OCI-LY1 (cell line): Measurements from ENCODE around the gene MAGI1.

Experiments used
- H2AFZ ChIP-seq: fragments of 200-600 bp; sonication (generic), shearing (Covaris generic); 2 replicates; pipeline ENCODE4 v1.6.0; 2014; ENCODE audit warnings: antibody characterized with exemption, mild to moderate bottlenecking, low read length
- H3F3A ChIP-seq: fragments of 200-600 bp; sonication (generic), shearing (Covaris generic); 2 replicates; pipeline ENCODE4 v1.6.0; 2014; ENCODE audit warnings: mild to moderate bottlenecking, antibody characterized with exemption, low read length, moderate library complexity; ENCODE audit not compliant: insufficient read depth
- H3K27ac ChIP-seq: fragments of 200-600 bp; sonication (generic); 2 replicates; pipeline ENCODE4 v1.5.1; 2014; ENCODE audit warnings: low read length, mixed run types, mild to moderate bottlenecking, low read depth; ENCODE audit not compliant: poor library complexity, severe bottlenecking
- H3K27me3 ChIP-seq: fragments of 200-600 bp; sonication (generic); 2 replicates; pipeline ENCODE4 v1.6.0; 2014; ENCODE audit warnings: antibody characterized with exemption, mild to moderate bottlenecking, low read length, moderate library complexity; ENCODE audit not compliant: insufficient read depth
- H3K36me3 ChIP-seq: fragments of 200-600 bp; sonication (generic); 2 replicates; pipeline ENCODE4 v1.6.1; 2014; ENCODE audit warnings: mild to moderate bottlenecking, antibody characterized with exemption, low read length, moderate library complexity, mixed read lengths; ENCODE audit not compliant: insufficient read depth
- H3K4me1 ChIP-seq: fragments of 200-600 bp; sonication (generic); 2 replicates; pipeline ENCODE4 v1.5.1; 2014; ENCODE audit warnings: mild to moderate bottlenecking, low read length, moderate library complexity; ENCODE audit not compliant: insufficient read depth, severe bottlenecking
- H3K4me2 ChIP-seq: fragments of 200-600 bp; sonication (generic), shearing (Covaris generic); 2 replicates; pipeline ENCODE4 v1.6.1; 2014; ENCODE audit warnings: low read length
- H3K4me3 ChIP-seq: fragments of 200-600 bp; sonication (generic); 2 replicates; pipeline ENCODE4 v1.5.1; 2014; ENCODE audit warnings: low read length, low read depth, mild to moderate bottlenecking, mixed read lengths; ENCODE audit not compliant: poor library complexity, severe bottlenecking
- H3K79me2 ChIP-seq: fragments of 200-600 bp; shearing (Covaris generic); 2 replicates; pipeline ENCODE4 v1.6.1; 2016; ENCODE audit warnings: mixed run types, low read length, mixed read lengths; ENCODE audit not compliant: insufficient read depth
- H3K9ac ChIP-seq: fragments of 200-600 bp; sonication (generic), shearing (Covaris generic); 2 replicates; pipeline ENCODE4 v1.6.1; 2014; ENCODE audit warnings: mild to moderate bottlenecking, low read length, mixed read lengths
- H3K9me2 ChIP-seq: fragments of 200-600 bp; sonication (generic), shearing (Covaris generic); 2 replicates; pipeline ENCODE4 v1.6.1; 2014; ENCODE audit warnings: low read depth, mild to moderate bottlenecking, low read length, mixed read lengths
- H3K9me3 ChIP-seq: fragments of 200-600 bp; shearing (Covaris generic); 2 replicates; pipeline ENCODE4 v1.6.1; 2014; ENCODE audit warnings: low read length, mixed read lengths
- H4K20me1 ChIP-seq: fragments of 200-600 bp; sonication (generic), shearing (Covaris generic); 2 replicates; pipeline ENCODE4 v1.6.0; 2016; ENCODE audit warnings: mild to moderate bottlenecking, low read length; ENCODE audit not compliant: insufficient read depth
- EZH2 ChIP-seq: fragments of 200-600 bp; sonication (generic), shearing (Covaris generic); IDR thresholded peaks from 2 replicates; pipeline ENCODE4 v1.8.0; 2017; ENCODE audit warnings: borderline replicate concordance, mixed run types, mild to moderate bottlenecking, antibody characterized with exemption, low read length, moderate library complexity, mixed read lengths
- TF ChIP-seq, protein P1 (sequence below): fragments of 200-600 bp; sonication (generic), shearing (Covaris generic); IDR thresholded peaks from 2 replicates; pipeline ENCODE4 v1.5.1; 2017; ENCODE audit warnings: mild to moderate bottlenecking, antibody characterized with exemption, low read length, moderate library complexity, mixed read lengths

The MAGI1 gene

DNA sequence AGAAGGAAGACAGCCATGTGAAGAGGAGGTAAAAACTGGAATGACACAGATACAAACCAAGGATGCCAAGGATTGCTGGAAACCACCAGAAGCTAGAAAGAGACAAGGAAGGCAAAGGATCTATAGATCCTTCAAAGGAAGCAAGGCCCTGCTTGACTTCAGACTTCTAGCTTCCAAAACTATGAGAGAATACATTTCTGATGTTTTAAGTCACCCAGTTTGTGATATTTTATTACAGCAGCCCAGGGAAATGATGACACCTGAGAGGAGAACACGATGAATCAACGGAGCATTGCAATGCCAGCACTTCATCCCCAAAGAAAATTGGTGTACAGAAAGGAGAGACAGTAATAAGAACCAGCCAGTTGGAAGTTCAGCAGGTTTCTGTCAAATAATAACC is 116.3 kb downstream of the MAGI1 start:
- Histone ChIP-seq H3K79me2 (no peaks in the 10 kb centered on the region), H3K4me2 (no peak overlapping the region), H3K9me3 (no peaks in the 10 kb centered on the region), H2AFZ (no peak overlapping the region), H3K9me2 (no peaks in the 10 kb centered on the region), H3K27me3 (no peaks in the 10 kb centered on the region), H3K4me3 (no peak overlapping the region), H3F3A (no peaks in the 10 kb centered on the region), H4K20me1 (no peaks in the 10 kb centered on the region), H3K9ac (no peak overlapping the region), H3K36me3 (no peaks in the 10 kb centered on the region), H3K27ac (no peak overlapping the region), H3K4me1 (no peaks in the 10 kb centered on the region)
- TF ChIP-seq, protein P1, sequence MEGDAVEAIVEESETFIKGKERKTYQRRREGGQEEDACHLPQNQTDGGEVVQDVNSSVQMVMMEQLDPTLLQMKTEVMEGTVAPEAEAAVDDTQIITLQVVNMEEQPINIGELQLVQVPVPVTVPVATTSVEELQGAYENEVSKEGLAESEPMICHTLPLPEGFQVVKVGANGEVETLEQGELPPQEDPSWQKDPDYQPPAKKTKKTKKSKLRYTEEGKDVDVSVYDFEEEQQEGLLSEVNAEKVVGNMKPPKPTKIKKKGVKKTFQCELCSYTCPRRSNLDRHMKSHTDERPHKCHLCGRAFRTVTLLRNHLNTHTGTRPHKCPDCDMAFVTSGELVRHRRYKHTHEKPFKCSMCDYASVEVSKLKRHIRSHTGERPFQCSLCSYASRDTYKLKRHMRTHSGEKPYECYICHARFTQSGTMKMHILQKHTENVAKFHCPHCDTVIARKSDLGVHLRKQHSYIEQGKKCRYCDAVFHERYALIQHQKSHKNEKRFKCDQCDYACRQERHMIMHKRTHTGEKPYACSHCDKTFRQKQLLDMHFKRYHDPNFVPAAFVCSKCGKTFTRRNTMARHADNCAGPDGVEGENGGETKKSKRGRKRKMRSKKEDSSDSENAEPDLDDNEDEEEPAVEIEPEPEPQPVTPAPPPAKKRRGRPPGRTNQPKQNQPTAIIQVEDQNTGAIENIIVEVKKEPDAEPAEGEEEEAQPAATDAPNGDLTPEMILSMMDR: no peak
- TF ChIP-seq EZH2: no peak

DNA sequence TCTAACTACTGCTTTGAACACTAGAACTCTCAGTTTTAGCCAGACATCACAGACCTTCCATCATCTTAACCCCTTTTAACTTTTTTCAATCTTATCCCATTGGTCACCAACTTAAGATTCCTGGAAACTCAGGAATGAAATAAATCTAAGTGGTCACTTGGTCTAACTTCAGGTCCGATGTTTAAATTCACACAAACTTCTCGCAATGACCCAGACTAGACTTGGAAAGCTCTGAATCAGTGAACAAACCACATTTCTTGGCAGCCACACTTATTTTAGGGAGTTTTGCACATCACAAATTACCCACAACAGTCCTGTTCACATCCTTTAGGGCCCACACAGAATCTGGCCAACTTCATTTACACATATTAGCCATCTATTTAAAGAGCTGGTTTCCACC is 118.9 kb downstream of the MAGI1 start:
- Histone ChIP-seq H3K4me2 (no peak overlapping the region), H4K20me1 (no peaks in the 10 kb centered on the region), H2AFZ (no peak overlapping the region), H3K36me3 (no peaks in the 10 kb centered on the region), H3K27me3 (no peaks in the 10 kb centered on the region), H3K4me3 (no peak overlapping the region), H3K9me3 (no peaks in the 10 kb centered on the region), H3K9ac (no peak overlapping the region), H3K79me2 (no peaks in the 10 kb centered on the region), H3K9me2 (no peaks in the 10 kb centered on the region), H3K27ac (no peak overlapping the region), H3K4me1 (no peaks in the 10 kb centered on the region), H3F3A (no peaks in the 10 kb centered on the region)
- no peak for TF ChIP-seq EZH2
- TF ChIP-seq, protein P1: no peak

DNA sequence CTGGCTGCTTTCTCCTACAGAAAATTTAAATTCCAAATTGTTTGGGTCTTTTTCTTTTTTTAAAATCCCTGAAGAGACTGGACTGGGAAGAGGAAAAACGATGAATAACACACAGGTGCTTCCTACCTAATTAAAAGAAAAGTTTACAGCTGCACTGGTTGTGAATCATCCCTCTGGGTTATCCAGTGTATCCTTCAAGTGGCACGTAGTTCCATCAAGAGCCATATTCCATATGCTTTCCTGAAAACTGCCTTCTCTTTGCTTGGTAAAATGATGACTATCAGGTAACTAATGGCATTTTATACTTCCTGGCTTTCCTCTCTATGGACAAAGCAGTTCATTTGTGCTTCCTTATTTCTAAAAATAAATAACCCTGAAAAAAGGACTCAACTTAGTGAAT is 123.2 kb downstream of the MAGI1 start:
- no peaks in the 10 kb centered on the region for H3K36me3 ChIP-seq
- no peak for TF ChIP-seq EZH2
- TF ChIP-seq, protein P1: no peak
- H3K4me2 ChIP-seq: no peak overlapping the region
- H3K27ac ChIP-seq: no peak overlapping the region
- H3K9ac ChIP-seq: no peak overlapping the region
- H3K4me1 ChIP-seq: no peaks in the 10 kb centered on the region
- H3K9me3 ChIP-seq: no peaks in the 10 kb centered on the region
- H3K27me3 ChIP-seq: no peaks in the 10 kb centered on the region
- H2AFZ ChIP-seq: no peak overlapping the region
- H4K20me1 ChIP-seq: no peaks in the 10 kb centered on the region
- H3K9me2 ChIP-seq: no peaks in the 10 kb centered on the region
- no peak overlapping the region for H3K4me3 ChIP-seq
- H3F3A ChIP-seq: no peaks in the 10 kb centered on the region
- no peaks in the 10 kb centered on the region for H3K79me2 ChIP-seq
